Endothelial cell of umbilical vein (primary cell): ENCODE measurements around the gene CYBRD1.

Source experiments
- EZH2 ChIP-seq: IDR thresholded peaks from 2 replicates; pipeline ENCODE4 v1.6.1; 2012; ENCODE audit warnings: borderline replicate concordance, low read depth, mild to moderate bottlenecking, moderate library complexity, low read length, inconsistent platforms; ENCODE audit not compliant: severe bottlenecking
- FOS ChIP-seq: IDR thresholded peaks from 2 replicates; pipeline ENCODE4 v1.6.1; 2011; ENCODE audit warnings: mild to moderate bottlenecking, low read length, moderate library complexity, borderline replicate concordance; ENCODE audit not compliant: insufficient read depth
- JUN ChIP-seq: IDR thresholded peaks from 2 replicates; pipeline ENCODE4 v1.6.1; 2011; ENCODE audit warnings: borderline replicate concordance, low read depth; ENCODE audit not compliant: insufficient read length, insufficient read depth
- MYC ChIP-seq: IDR thresholded peaks from one replicate; pipeline ENCODE4 v1.6.1; 2011; ENCODE audit warnings: mild to moderate bottlenecking, low read depth, low read length
- POLR2A ChIP-seq: IDR thresholded peaks from 2 replicates; pipeline ENCODE4 v1.6.1; 2012; ENCODE audit warnings: low read depth, mild to moderate bottlenecking, control low read depth, low read length
- POLR2AphosphoS5 ChIP-seq: IDR thresholded peaks from 2 replicates; pipeline ENCODE4 v1.6.1; 2012; ENCODE audit warnings: low read depth, mild to moderate bottlenecking, control low read depth, low read length, moderate library complexity; ENCODE audit not compliant: insufficient read depth
- TF ChIP-seq, protein P1 (sequence below), 2 donors: IDR thresholded peaks; 1 replicate in 1 of 2; 2 replicates in 1 of 2; pipeline ENCODE4 v1.5.1; 2011; ENCODE audit warnings: low read length in 2 of 2, mild to moderate bottlenecking in 2 of 2, moderate library complexity in 2 of 2, control low read depth in 1 of 2, inconsistent platforms in 1 of 2, low read depth in 1 of 2; ENCODE audit not compliant: insufficient read depth in 1 of 2; ENCODE audit errors: extremely low read depth in 1 of 2
- TF ChIP-seq, protein P2 (sequence below): IDR thresholded peaks from 2 replicates; pipeline ENCODE4 v1.6.1; 2011; ENCODE audit not compliant: insufficient read depth, insufficient read length

DNA sequence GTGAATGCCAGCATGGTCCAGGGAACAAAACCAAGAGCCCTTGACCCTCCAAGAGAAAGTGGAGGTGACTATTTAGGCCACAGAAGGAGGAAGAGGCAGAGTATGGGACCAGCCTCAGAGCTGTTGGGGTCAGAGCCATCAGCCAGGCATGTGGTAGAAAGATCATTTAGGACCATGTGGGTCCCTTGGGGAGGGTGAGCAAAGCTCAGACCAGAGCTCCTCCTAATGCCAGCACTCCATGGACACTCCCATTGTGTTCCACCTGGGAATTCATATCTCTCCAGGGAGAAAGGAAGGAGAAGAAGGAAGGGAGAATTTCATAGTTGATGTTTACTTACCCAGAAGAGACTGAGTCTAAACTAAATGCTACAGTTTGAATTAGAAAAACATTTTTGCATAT is 73.2 kb downstream of the CYBRD1 start:
- TF ChIP-seq, protein P1, sequence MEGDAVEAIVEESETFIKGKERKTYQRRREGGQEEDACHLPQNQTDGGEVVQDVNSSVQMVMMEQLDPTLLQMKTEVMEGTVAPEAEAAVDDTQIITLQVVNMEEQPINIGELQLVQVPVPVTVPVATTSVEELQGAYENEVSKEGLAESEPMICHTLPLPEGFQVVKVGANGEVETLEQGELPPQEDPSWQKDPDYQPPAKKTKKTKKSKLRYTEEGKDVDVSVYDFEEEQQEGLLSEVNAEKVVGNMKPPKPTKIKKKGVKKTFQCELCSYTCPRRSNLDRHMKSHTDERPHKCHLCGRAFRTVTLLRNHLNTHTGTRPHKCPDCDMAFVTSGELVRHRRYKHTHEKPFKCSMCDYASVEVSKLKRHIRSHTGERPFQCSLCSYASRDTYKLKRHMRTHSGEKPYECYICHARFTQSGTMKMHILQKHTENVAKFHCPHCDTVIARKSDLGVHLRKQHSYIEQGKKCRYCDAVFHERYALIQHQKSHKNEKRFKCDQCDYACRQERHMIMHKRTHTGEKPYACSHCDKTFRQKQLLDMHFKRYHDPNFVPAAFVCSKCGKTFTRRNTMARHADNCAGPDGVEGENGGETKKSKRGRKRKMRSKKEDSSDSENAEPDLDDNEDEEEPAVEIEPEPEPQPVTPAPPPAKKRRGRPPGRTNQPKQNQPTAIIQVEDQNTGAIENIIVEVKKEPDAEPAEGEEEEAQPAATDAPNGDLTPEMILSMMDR (IDR thresholded peaks at IDR 0.05; ENCODE audit: extremely low read depth in 1 of 2, insufficient read depth in 1 of 2, low read depth in 1 of 2, low read length in 2 of 2): no peak
- TF ChIP-seq MYC: no peak
- no peak for TF ChIP-seq POLR2A
- no peak for TF ChIP-seq JUN
- no peak for TF ChIP-seq EZH2
- no peak for TF ChIP-seq FOS
- TF ChIP-seq, protein P2, sequence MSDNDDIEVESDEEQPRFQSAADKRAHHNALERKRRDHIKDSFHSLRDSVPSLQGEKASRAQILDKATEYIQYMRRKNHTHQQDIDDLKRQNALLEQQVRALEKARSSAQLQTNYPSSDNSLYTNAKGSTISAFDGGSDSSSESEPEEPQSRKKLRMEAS: no peak
- no peak for TF ChIP-seq POLR2AphosphoS5
